Skeletal muscle cell (primary cell): ENCODE results near the gene SH3BP5.
A peak's percentile ranks its signal among the peaks of the same experiment; 100 is the strongest.
"Not testable (repeated sequence)": the region's sequence is repeated elsewhere in the genome, so short reads cannot be mapped to it uniquely, and the experiment has no call there.

Experiments used
- DNase-seq: peaks from one replicate; pipeline ENCODE4 v3.0.0-alpha.2; 2010; ENCODE audit warnings: low read depth
- H3K4me3 ChIP-seq: 2 replicates; pipeline ENCODE4 v1.5.1; 2011; ENCODE audit warnings: low read depth, mild to moderate bottlenecking, control low read depth, low read length, moderate library complexity

SH3BP5 gene

GRCh38 chr3:15332405-15333098, at the start of gene SH3BP5:
Gene SH3BP5, minus strand, starts transcription at chr3:15332586. Its CDS starts 178 bp downstream, at chr3:15332408.
- DNase-seq: no peak
- H3K4me3 ChIP-seq: peak within 1 kb of the TSS; percentile 91

GRCh38 chr3:15380980-15381890, 48.8 kb upstream of the SH3BP5 start:
- DNase-seq: no peak
- no peak overlapping the region for H3K4me3 ChIP-seq

DNA sequence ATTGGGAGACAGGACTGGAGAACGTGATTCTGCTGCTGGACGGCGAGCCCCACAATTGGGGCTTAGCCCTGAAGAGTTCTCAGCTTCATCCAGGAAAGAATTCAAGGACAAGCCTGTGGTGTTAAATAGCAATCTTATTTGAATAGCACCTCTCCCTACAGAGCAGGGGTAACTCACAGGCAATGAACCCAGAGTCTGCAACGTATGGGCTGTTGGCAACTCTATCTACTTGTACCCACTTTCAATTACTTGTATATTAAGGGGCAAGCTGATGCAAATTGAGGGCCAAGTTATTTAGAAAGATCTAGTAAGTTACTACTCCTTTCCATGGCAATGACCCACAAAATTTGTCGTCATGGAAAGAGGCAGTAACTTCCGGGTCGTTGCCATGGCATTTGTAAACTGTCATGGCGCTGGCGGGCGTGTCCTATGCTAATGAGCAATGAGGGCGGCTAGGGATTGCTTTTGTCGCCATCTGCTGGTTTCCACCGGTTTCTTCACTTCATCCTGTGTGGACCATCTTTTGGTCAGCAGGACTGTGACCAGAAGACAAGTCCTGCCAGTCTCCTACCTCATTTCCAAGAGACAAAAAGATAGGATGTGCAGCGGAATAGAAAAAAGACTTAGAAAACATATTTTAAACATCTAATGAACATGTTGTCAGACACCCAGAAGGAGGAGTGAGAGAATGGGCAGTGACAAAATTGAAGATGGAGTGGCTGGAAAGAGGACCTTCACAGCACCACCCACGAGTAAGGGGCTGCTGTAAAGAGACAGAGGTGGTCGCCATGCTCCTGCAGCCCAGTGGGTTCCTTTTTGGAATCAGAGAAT, 45.8 kb upstream of the SH3BP5 start:
- peak; percentile 77 for DNase-seq
- H3K4me3 ChIP-seq: no peak overlapping the region

DNA sequence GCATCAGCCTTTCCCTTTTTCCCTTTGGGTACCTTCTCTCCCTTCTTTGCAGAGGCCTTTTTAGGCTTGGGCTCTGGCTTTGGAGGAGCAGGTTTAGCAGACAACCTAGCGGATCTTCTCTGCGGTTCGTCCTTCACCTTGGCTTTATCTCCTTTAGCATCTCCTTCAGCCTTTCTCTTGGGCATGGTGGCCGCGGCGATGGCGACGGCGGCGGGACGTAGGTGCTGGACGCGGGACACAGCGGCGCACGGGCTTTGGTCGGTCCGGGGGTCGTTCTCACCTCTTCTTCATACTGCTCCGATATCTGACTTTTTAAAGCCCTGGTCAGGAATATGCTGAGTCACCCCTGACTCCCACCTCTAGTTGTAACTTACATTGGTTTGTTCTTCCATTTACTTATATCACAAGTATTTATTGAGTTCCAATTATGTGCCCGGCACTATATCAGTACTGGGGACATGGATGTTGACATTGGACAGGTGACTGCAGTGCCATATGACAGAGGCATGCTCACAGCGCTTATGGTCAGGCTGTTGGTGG, 43.1 kb upstream of the SH3BP5 start:
- H3K4me3 ChIP-seq: no peak overlapping the region

DNA sequence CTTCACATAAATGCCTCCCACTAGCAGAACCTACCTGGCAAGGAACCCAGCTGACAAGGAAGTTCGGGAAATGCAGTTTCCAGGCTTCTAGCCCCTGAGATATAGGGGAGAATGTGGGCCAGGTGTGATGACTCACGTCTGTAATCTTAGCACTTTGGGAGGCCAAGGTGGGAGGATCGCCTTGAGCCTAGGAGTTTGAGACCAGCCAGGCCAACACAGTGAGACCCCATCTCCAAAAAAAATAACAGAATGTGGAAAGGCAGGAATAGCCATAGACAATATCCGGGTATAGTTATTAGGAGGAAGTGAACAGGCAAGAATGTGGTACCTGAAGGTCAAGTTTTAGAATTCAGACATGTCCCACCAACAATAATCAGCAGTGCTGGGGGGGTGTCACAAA, 40.5 kb upstream of the SH3BP5 start:
- no peak for DNase-seq
- no peak overlapping the region for H3K4me3 ChIP-seq

More for the DNA sequence above, 43.1 kb upstream of the SH3BP5 start:
- no peak for DNase-seq

GRCh38 chr3:15368561-15369135, 36.3 kb upstream of the SH3BP5 start:
- no peak overlapping the region for H3K4me3 ChIP-seq
- no peak for DNase-seq

DNA sequence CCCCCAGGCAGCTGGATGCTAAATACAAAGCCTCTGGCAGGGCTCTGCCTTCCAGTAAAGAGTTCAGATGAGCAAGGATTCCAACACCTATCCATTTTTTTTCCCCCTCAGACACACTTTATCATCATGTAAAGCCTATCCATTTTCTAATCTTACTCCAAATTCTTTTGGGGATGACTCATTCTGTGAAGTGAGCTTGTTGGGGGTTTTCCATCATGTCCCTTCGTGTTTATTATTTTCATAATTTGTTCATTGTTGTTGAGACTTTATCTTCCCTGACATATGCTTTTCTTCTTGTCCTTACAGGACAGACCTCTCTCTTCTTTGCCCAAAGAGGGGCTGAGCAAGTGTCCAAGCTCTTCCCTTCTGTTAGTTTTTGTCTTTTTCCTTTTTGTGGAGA, 34.7 kb upstream of the SH3BP5 start:
- DNase-seq: no peak
- no peak overlapping the region for H3K4me3 ChIP-seq

DNA sequence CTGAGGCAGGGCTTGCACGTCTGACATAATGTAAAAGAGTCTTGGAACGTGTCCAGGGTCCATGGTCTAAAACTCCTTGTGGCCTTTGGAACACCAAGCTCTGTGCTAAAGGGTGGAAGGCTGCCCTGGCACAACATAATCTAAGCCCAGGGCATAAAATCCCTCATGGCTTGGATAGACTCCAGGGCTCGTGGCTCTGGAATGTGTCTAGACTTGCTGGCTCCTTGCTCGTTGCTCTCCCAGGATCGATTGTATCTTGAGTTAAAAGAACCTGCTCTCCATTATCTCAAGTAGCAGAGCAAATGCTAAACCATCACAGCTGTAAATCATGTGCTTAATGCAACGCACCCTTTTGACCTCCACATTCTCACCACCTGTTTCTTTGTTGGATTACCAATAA, 31.7 kb upstream of the SH3BP5 start:
- not testable (repeated sequence) for H3K4me3 ChIP-seq, DNase-seq

DNA sequence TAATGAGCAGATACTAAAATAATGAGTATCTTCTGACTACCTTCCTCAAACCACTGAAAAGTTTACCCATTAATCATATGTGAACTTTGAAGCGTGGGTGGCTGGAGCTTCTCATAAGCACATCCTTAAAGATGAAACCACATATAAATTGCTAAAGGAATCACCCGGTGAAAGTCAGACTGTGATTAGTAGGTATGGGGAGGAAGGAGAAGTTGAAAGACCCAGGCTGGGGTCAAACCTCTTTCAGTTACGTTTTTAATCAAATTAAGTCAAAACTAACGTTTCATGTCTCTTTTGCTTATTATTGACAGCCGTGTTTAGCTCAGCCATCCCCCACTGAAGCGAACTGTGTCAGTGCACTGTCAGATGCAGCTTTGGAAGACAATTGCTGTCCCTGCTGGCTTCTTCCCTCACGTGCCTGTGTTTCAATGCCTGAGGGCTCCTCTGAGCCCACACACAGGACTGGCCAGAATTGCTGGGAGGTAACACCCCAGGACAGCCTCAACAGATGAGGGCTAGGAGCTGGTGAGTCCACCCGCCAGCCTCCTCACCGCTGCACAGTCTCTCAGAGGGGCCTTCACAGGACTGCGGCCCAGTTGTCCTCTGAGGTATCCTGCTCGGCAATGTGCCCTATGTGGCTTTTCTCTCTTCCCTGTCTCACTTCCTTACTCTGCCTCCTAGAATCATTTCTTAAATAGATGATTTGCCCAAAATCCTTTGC, 29.3 kb upstream of the SH3BP5 start:
- H3K4me3 ChIP-seq: no peak overlapping the region
- no peak for DNase-seq

DNA sequence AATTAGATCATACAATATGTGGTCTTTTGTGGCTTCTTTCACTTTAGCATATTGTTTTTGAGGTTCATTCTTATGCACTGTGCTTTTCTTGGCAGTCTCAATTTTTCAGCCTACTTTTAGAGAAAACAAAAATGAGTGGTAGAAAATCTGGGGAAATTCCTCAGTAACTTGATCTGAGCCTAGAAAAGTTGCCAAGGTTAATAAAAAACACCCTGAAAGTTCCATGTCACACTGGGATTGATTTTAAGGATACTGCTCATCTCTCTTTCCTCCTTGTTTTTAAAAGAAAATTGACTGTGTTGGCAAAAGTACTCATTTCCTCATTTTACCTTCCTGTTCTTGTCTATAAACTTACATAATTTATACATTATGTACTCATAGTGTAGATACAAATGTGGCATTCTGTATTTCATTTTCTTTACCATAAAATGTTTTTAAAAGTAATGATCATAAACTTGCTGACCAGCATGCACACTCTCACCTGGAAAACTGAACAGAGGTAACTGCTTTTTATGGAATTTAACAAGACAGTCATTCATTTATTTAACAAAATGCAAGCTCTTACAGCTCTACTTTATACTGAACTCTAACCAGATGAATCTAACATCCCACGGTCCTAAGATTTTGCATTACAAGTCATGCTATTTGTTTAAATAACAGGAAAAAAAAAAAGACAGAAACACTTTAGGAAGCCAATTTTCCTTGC, 28.6 kb upstream of the SH3BP5 start:
- no peak overlapping the region for H3K4me3 ChIP-seq

GRCh38 chr3:15359677-15360397, 27.5 kb upstream of the SH3BP5 start:
- no peak overlapping the region for H3K4me3 ChIP-seq

More for the DNA sequence above, 28.6 kb upstream of the SH3BP5 start:
- peak; percentile 51 for DNase-seq

DNA sequence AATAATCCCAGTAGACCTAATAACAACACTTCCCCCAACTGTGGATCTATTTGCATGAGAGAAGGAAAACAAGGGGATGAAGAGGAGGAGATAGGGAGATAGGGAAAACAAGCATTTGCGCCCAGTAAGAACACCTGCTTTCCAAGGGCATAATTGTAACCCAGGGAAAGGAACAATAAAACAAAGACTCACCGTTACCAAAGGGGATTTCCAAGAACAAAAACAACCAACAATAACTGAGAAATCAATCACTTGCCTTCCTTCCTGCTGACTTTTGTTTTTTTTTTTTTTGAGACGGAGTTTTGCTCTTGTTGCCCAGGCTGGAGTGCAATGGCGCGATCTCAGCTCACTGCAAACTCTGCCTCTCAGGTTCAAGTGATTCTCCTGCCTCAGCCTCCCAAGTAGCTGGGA, 24.3 kb upstream of the SH3BP5 start:
- H3K4me3 ChIP-seq, DNase-seq: not testable (repeated sequence)

More at GRCh38 chr3:15359677-15360397, 27.5 kb upstream of the SH3BP5 start:
- no peak for DNase-seq

DNA sequence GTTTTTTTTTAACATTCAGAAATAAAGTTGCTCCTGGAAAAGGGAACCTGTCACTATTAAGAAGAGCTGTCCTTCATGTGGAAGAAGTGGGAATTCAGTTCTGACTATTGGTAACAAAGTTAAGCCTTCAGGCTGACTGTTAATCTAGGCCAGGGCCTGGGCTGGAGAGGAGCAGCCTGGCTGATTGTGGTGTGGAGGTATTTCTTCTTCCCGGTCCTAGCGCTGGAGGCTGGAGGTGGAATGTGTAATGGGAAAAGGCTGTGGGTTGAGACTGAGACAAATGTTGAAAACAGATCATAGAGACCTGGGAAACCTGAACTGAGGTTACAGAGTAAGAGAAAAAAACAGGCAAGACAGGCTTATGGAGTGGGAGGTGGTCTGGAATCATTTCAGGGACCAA, 23.8 kb upstream of the SH3BP5 start:
- no peak for DNase-seq
- no peak overlapping the region for H3K4me3 ChIP-seq

- no peak for DNase-seq
- H3K4me3 ChIP-seq: no peak overlapping the region
Observed at GRCh38 chr3:15355086-15355485, 22.7 kb upstream of the SH3BP5 start.

GRCh38 chr3:15354485-15354884, 22.1 kb upstream of the SH3BP5 start:
- DNase-seq: no peak
- no peak overlapping the region for H3K4me3 ChIP-seq

DNA sequence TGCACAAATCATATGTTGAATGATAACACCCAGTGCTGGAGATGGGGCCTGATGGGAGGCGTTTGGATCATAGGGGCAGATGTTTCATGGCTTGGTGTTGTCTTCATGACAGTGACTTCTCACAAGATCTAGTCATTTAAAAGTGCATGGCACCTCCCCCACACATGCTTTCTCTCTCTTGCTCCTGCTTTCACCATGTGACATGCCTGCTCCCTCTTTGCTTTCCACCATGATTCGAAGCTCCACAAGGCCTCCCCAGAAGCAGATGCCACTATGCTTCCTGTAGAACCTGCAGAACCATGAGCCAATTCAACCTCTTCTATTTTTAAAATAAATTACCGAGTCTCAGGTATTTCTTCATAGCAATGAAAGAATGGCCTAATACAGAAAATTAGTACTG, 17.8 kb upstream of the SH3BP5 start:
- no peak for DNase-seq
- H3K4me3 ChIP-seq: no peak overlapping the region

GRCh38 chr3:15349438-15349837, 17.1 kb upstream of the SH3BP5 start:
- DNase-seq, H3K4me3 ChIP-seq: not testable (repeated sequence)
